ENCODE data around the gene LCLAT1.

DNA sequence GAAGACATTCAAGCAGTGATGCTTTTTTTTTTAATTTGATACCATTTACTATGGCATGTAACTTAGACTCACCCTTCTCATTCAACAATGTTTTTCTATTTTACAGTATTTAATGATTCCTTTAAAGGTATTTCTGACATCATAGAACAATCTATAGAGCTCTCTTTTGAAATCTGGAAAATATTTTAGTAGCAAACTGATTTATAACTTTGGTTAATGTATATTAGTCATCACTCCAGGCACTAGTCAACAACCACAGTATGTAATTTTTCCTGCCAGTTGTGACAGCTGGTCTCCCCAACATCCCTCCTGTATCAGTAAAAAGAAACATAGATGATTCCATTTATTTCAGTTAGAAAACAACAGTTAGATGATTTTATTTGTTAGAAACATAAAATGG is 122.9 kb downstream of the LCLAT1 start:
- TF ChIP-seq, protein P1, sequence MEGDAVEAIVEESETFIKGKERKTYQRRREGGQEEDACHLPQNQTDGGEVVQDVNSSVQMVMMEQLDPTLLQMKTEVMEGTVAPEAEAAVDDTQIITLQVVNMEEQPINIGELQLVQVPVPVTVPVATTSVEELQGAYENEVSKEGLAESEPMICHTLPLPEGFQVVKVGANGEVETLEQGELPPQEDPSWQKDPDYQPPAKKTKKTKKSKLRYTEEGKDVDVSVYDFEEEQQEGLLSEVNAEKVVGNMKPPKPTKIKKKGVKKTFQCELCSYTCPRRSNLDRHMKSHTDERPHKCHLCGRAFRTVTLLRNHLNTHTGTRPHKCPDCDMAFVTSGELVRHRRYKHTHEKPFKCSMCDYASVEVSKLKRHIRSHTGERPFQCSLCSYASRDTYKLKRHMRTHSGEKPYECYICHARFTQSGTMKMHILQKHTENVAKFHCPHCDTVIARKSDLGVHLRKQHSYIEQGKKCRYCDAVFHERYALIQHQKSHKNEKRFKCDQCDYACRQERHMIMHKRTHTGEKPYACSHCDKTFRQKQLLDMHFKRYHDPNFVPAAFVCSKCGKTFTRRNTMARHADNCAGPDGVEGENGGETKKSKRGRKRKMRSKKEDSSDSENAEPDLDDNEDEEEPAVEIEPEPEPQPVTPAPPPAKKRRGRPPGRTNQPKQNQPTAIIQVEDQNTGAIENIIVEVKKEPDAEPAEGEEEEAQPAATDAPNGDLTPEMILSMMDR (IDR thresholded peaks at IDR 0.05): no peak
- TF ChIP-seq POLR2AphosphoS5 (IDR thresholded peaks at IDR 0.05) (no peak), POLR2A (IDR thresholded peaks at IDR 0.05) (no peak), EP300 (IDR thresholded peaks at IDR 0.05) (no peak)
